WTC11 (cell line): Measurements from ENCODE around the gene SETD2.

Experiments
- ATF1 ChIP-seq: sonication (generic); formaldehyde crosslinking; IDR thresholded peaks from 2 replicates; pipeline ENCODE4 v1.8.1; 2023; ENCODE audit warnings: mild to moderate bottlenecking, moderate library complexity, missing genetic modification reagents
- JUN ChIP-seq: sonication (generic); formaldehyde crosslinking; IDR thresholded peaks from 2 replicates; pipeline ENCODE4 v1.8.0; 2023; ENCODE audit warnings: mild to moderate bottlenecking, missing genetic modification reagents
- NR1H2 ChIP-seq: sonication (generic); formaldehyde crosslinking; IDR thresholded peaks from 2 replicates; pipeline ENCODE4 v1.9.0; 2021; ENCODE audit warnings: mild to moderate bottlenecking, moderate library complexity, missing genetic modification reagents
- NR3C1 ChIP-seq: sonication (generic); formaldehyde crosslinking; conservative IDR thresholded peaks from 2 replicates; pipeline ENCODE4 v1.8.1; 2023; ENCODE audit warnings: low read depth, mild to moderate bottlenecking, missing genetic modification reagents
- PRRX2 ChIP-seq: fragments of 250-450 bp; sonication (Bioruptor Pico); IDR thresholded peaks from 2 replicates; pipeline ENCODE4 v1.8.0; 2021; ENCODE audit warnings: mild to moderate bottlenecking
- RELA ChIP-seq: sonication (generic); formaldehyde crosslinking; IDR thresholded peaks from 2 replicates; pipeline ENCODE4 v1.8.1; 2022; ENCODE audit warnings: missing genetic modification reagents, mild to moderate bottlenecking, borderline replicate concordance
- TCF7 ChIP-seq: sonication (generic); formaldehyde crosslinking; IDR thresholded peaks from 2 replicates; pipeline ENCODE4 v1.8.0; 2022; ENCODE audit warnings: mild to moderate bottlenecking, low read depth, missing genetic modification reagents, moderate library complexity
- TEAD4 ChIP-seq: sonication (generic); formaldehyde crosslinking; IDR thresholded peaks from 2 replicates; pipeline ENCODE4 v1.8.0; 2022; ENCODE audit warnings: mild to moderate bottlenecking, missing genetic modification reagents
- ZNF121 ChIP-seq: sonication (generic); formaldehyde crosslinking; IDR thresholded peaks from 2 replicates; pipeline ENCODE4 v1.8.0; 2023; ENCODE audit warnings: missing genetic modification reagents
- ZNF232 ChIP-seq: sonication (generic); formaldehyde crosslinking; IDR thresholded peaks from 2 replicates; pipeline ENCODE4 v1.8.0; 2022; ENCODE audit warnings: mild to moderate bottlenecking, missing genetic modification reagents
- TF ChIP-seq, protein P1 (sequence below): fragments of 200-600 bp; IDR thresholded peaks from 2 replicates; pipeline ENCODE4 v1.8.0; 2022; ENCODE audit warnings: antibody characterized with exemption
- TF ChIP-seq, protein P2 (sequence below): sonication (generic); formaldehyde crosslinking; IDR thresholded peaks from 2 replicates; pipeline ENCODE4 v1.8.0; 2022; ENCODE audit warnings: mild to moderate bottlenecking, missing genetic modification reagents
- TF ChIP-seq, protein P3 (sequence below): sonication (generic); formaldehyde crosslinking; IDR thresholded peaks from 2 replicates; pipeline ENCODE4 v1.8.1; 2023; ENCODE audit warnings: mild to moderate bottlenecking, missing genetic modification reagents, moderate library complexity
- TF ChIP-seq, protein P4 (sequence below): sonication (generic); formaldehyde crosslinking; IDR thresholded peaks from 2 replicates; pipeline ENCODE4 v1.8.0; 2023; ENCODE audit warnings: mild to moderate bottlenecking, missing genetic modification reagents

DNA sequence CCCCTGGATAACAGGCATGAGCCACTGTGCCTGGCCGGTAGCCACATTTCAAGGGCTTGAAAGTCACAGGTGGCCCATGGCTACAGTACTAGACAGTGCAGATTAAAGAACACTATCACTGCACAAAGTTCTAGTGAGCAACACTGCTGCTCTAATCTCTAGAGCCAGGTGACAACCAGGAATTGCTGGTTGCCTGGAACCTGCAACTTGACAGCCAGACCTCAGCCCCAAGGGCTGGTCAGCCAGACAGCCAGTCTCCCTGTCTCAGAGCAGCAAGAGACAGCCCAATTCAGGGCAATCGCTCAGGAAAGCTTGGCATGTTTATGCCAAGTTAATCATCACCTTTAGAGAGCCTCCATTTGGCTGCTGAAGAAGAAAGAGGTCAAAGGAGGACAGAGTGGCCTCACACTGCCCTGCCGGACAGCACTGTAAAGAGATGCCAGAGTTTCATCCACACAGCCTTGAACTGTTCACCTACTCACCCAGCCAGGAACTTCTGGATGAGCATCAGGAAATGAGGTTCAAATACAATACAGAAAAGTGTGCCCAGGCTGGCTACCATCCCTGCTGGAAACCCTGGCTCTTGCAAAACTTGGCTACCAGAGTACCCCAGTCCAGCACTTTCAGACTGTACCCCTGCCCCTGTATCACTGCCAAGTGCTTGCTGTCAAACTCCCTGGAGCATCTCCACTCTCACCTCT lies 193.4 kb downstream of the SETD2 start:
- TF ChIP-seq RELA = no peak
- TF ChIP-seq, protein P1, sequence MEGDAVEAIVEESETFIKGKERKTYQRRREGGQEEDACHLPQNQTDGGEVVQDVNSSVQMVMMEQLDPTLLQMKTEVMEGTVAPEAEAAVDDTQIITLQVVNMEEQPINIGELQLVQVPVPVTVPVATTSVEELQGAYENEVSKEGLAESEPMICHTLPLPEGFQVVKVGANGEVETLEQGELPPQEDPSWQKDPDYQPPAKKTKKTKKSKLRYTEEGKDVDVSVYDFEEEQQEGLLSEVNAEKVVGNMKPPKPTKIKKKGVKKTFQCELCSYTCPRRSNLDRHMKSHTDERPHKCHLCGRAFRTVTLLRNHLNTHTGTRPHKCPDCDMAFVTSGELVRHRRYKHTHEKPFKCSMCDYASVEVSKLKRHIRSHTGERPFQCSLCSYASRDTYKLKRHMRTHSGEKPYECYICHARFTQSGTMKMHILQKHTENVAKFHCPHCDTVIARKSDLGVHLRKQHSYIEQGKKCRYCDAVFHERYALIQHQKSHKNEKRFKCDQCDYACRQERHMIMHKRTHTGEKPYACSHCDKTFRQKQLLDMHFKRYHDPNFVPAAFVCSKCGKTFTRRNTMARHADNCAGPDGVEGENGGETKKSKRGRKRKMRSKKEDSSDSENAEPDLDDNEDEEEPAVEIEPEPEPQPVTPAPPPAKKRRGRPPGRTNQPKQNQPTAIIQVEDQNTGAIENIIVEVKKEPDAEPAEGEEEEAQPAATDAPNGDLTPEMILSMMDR = no peak
- TF ChIP-seq, protein P2, sequence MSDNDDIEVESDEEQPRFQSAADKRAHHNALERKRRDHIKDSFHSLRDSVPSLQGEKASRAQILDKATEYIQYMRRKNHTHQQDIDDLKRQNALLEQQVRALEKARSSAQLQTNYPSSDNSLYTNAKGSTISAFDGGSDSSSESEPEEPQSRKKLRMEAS = no peak
- TF ChIP-seq PRRX2 (CRISPR knock-in tag) = no peak
- TF ChIP-seq ZNF232 = no peak
- TF ChIP-seq, protein P3, sequence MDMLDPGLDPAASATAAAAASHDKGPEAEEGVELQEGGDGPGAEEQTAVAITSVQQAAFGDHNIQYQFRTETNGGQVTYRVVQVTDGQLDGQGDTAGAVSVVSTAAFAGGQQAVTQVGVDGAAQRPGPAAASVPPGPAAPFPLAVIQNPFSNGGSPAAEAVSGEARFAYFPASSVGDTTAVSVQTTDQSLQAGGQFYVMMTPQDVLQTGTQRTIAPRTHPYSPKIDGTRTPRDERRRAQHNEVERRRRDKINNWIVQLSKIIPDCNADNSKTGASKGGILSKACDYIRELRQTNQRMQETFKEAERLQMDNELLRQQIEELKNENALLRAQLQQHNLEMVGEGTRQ = no peak
- TF ChIP-seq TEAD4 (CRISPR knock-in tag) = no peak
- no peak for TF ChIP-seq NR1H2 (CRISPR knock-in tag)
- no peak for TF ChIP-seq NR3C1 (CRISPR knock-in tag)
- TF ChIP-seq TCF7 (CRISPR knock-in tag) = no peak
- TF ChIP-seq, protein P4, sequence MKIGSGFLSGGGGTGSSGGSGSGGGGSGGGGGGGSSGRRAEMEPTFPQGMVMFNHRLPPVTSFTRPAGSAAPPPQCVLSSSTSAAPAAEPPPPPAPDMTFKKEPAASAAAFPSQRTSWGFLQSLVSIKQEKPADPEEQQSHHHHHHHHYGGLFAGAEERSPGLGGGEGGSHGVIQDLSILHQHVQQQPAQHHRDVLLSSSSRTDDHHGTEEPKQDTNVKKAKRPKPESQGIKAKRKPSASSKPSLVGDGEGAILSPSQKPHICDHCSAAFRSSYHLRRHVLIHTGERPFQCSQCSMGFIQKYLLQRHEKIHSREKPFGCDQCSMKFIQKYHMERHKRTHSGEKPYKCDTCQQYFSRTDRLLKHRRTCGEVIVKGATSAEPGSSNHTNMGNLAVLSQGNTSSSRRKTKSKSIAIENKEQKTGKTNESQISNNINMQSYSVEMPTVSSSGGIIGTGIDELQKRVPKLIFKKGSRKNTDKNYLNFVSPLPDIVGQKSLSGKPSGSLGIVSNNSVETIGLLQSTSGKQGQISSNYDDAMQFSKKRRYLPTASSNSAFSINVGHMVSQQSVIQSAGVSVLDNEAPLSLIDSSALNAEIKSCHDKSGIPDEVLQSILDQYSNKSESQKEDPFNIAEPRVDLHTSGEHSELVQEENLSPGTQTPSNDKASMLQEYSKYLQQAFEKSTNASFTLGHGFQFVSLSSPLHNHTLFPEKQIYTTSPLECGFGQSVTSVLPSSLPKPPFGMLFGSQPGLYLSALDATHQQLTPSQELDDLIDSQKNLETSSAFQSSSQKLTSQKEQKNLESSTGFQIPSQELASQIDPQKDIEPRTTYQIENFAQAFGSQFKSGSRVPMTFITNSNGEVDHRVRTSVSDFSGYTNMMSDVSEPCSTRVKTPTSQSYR (CRISPR knock-in tag) = no peak
- no peak for TF ChIP-seq JUN (CRISPR knock-in tag)
- TF ChIP-seq ZNF121 (CRISPR knock-in tag) = no peak
- no peak for TF ChIP-seq ATF1 (CRISPR knock-in tag)
